Measurements from ENCODE around the gene FHAD1. TPM values are rescaled to one million over a fixed set of nuclear protein-coding genes. Genes with fewer than 3 reads are reported as not detected.

Gene FHAD1
- total RNA-seq, 1 experiment from 2014 or later, result 3.5 TPM

DNA sequence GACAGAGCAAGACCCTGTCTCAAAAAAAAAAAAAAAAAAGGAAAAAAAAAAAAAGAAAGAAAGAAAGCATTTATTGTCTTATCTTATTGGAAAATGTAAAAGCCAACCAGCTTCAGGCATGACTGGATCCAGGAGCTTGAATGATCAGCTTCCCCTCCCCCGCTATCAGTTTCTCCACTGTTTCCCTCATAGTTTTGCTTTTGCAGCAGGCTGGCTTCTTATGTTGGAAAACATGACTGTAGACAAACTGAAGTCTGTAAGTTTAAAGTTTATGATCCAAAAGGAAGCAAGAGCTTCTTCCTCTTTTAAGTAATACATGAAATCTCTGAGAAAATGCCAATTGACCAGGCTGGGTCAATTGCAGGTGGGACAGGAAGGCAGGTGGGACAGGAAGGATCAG lies 52.2 kb downstream of the FHAD1 start:
- no peaks in the 10 kb centered on the region for H3K9me2 ChIP-seq (ENCODE audit: insufficient read depth)
- H3K27me3 ChIP-seq (ENCODE audit: insufficient read depth, low read length), result no peaks in the 10 kb centered on the region
- H2AFZ ChIP-seq (ENCODE audit: low read depth, low read length, poor library complexity, severe bottlenecking), result no peak overlapping the region
- no peak overlapping the region for H3K4me3 ChIP-seq (replicated peaks in 1 of 2; ENCODE audit: low read depth in 1 of 2, low read length in 2 of 2)
- no peak overlapping the region for H3K27ac ChIP-seq (ENCODE audit: low read depth, low read length)
- H3K36me3 ChIP-seq (ENCODE audit: control insufficient read depth in 1 of 2, insufficient read depth in 2 of 2, low read length in 2 of 2), result no peaks in the 10 kb centered on the region
- ChIA-PET POLR2A (no interaction called here), RAD21 (ENCODE audit: low non-redundant PET in 1 of 2, low total read pairs in 2 of 2, uncharacterized antibody in 2 of 2, unreplicated experiment in 2 of 2) (no interaction called here), CTCF (interaction anchor here (0.7 kb wide), 1 partner anchor 107 kb away, joined by 3 read pairs; no protein-coding TSS in a partner anchor)
- no peaks in the 10 kb centered on the region for H4K20me1 ChIP-seq (ENCODE audit: insufficient read depth)
- TF ChIP-seq RAD21 (IDR thresholded peaks at IDR 0.05; ENCODE audit: low read depth) (no peak), ATF3 (IDR thresholded peaks at IDR 0.05) (no peak), SRF (IDR thresholded peaks at IDR 0.05; ENCODE audit: low read depth) (no peak), ELF1 (IDR thresholded peaks at IDR 0.05; ENCODE audit: borderline replicate concordance, low read depth) (no peak)
- TF ChIP-seq, protein P1, sequence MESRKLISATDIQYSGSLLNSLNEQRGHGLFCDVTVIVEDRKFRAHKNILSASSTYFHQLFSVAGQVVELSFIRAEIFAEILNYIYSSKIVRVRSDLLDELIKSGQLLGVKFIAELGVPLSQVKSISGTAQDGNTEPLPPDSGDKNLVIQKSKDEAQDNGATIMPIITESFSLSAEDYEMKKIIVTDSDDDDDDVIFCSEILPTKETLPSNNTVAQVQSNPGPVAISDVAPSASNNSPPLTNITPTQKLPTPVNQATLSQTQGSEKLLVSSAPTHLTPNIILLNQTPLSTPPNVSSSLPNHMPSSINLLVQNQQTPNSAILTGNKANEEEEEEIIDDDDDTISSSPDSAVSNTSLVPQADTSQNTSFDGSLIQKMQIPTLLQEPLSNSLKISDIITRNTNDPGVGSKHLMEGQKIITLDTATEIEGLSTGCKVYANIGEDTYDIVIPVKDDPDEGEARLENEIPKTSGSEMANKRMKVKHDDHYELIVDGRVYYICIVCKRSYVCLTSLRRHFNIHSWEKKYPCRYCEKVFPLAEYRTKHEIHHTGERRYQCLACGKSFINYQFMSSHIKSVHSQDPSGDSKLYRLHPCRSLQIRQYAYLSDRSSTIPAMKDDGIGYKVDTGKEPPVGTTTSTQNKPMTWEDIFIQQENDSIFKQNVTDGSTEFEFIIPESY (IDR thresholded peaks at IDR 0.05; ENCODE audit: extremely low read depth, insufficient replicate concordance, low read length), result no peak
- no peak overlapping the region for H3K4me2 ChIP-seq (ENCODE audit: low read length)
- peaks cover 0 to 9% of the 10 kb centered on the region in 2 experiments; a peak in 2 of 4 replicates for H3K4me1 ChIP-seq (ENCODE audit: control insufficient read depth in 1 of 2, insufficient read depth in 2 of 2, low read length in 2 of 2)
- H3K79me2 ChIP-seq (ENCODE audit: insufficient read depth, low read length), result no peaks in the 10 kb centered on the region
- ATAC-seq (no peak), DNase-seq (ENCODE audit: low read depth, low spot score) (no peak)
- H3K9ac ChIP-seq (ENCODE audit: low read length), result no peak overlapping the region
- intact Hi-C loops (cut with micrococcal nuclease), result no loop called here
- no peaks in the 10 kb centered on the region for H3K9me3 ChIP-seq (ENCODE audit: control insufficient read depth in 1 of 2, insufficient read depth in 1 of 2, low read depth in 1 of 2, low read length in 2 of 2)
- BruUV-seq (replicated peaks), result no TSS peak

GRCh38 chr1:15299806-15300205 lies 52.8 kb downstream of the FHAD1 start:
- no peak overlapping the region for H3K27ac ChIP-seq (ENCODE audit: low read depth, low read length)
- TF ChIP-seq, protein P1 (IDR thresholded peaks at IDR 0.05; ENCODE audit: extremely low read depth, insufficient replicate concordance, low read length), result no peak
- TF ChIP-seq ZFX (IDR thresholded peaks at IDR 0.05), result no peak
- TF ChIP-seq, protein P2, sequence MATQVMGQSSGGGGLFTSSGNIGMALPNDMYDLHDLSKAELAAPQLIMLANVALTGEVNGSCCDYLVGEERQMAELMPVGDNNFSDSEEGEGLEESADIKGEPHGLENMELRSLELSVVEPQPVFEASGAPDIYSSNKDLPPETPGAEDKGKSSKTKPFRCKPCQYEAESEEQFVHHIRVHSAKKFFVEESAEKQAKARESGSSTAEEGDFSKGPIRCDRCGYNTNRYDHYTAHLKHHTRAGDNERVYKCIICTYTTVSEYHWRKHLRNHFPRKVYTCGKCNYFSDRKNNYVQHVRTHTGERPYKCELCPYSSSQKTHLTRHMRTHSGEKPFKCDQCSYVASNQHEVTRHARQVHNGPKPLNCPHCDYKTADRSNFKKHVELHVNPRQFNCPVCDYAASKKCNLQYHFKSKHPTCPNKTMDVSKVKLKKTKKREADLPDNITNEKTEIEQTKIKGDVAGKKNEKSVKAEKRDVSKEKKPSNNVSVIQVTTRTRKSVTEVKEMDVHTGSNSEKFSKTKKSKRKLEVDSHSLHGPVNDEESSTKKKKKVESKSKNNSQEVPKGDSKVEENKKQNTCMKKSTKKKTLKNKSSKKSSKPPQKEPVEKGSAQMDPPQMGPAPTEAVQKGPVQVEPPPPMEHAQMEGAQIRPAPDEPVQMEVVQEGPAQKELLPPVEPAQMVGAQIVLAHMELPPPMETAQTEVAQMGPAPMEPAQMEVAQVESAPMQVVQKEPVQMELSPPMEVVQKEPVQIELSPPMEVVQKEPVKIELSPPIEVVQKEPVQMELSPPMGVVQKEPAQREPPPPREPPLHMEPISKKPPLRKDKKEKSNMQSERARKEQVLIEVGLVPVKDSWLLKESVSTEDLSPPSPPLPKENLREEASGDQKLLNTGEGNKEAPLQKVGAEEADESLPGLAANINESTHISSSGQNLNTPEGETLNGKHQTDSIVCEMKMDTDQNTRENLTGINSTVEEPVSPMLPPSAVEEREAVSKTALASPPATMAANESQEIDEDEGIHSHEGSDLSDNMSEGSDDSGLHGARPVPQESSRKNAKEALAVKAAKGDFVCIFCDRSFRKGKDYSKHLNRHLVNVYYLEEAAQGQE (IDR thresholded peaks at IDR 0.05; ENCODE audit: low read depth), result no peak
- no peak for TF ChIP-seq RAD21 (IDR thresholded peaks at IDR 0.05; ENCODE audit: low read depth)
- TF ChIP-seq TCF7L2 (IDR thresholded peaks at IDR 0.05; ENCODE audit: borderline replicate concordance, extremely low read depth, insufficient read depth, insufficient read length), result no peak
- TF ChIP-seq FOSL1 (IDR thresholded peaks at IDR 0.05; ENCODE audit: low read depth), result no peak
- TF ChIP-seq ATF3 (IDR thresholded peaks at IDR 0.05), result no peak
- no peak overlapping the region for H3K9ac ChIP-seq (ENCODE audit: low read length)
- ATAC-seq (no peak), DNase-seq (ENCODE audit: low read depth, low spot score) (no peak)
- no peaks in the 10 kb centered on the region for H4K20me1 ChIP-seq (ENCODE audit: insufficient read depth)
- H3K4me1 ChIP-seq (ENCODE audit: control insufficient read depth in 1 of 2, insufficient read depth in 2 of 2, low read length in 2 of 2), result peaks cover 0 to 14% of the 10 kb centered on the region in 2 experiments; a peak in 2 of 4 replicates
- no peaks in the 10 kb centered on the region for H3K36me3 ChIP-seq (ENCODE audit: control insufficient read depth in 1 of 2, insufficient read depth in 2 of 2, low read length in 2 of 2)
- no peaks in the 10 kb centered on the region for H3K79me2 ChIP-seq (ENCODE audit: insufficient read depth, low read length)
- ChIA-PET CTCF (no interaction called here), POLR2A (no interaction called here), RAD21 (ENCODE audit: low non-redundant PET in 1 of 2, low total read pairs in 2 of 2, uncharacterized antibody in 2 of 2, unreplicated experiment in 2 of 2) (no interaction called here)
- H2AFZ ChIP-seq (ENCODE audit: low read depth, low read length, poor library complexity, severe bottlenecking), result no peak overlapping the region
- H3K4me3 ChIP-seq (replicated peaks in 1 of 2; ENCODE audit: low read depth in 1 of 2, low read length in 2 of 2), result no peak overlapping the region
- H3K9me2 ChIP-seq (ENCODE audit: insufficient read depth), result no peaks in the 10 kb centered on the region
- no TSS peak for BruUV-seq (replicated peaks)
- intact Hi-C loops (cut with micrococcal nuclease), result loop anchor here (5.0 to 10.0 kb wide), 2 partner anchors 263 to 735 kb away; no protein-coding TSS in a partner anchor
- H3K4me2 ChIP-seq (ENCODE audit: low read length), result no peak overlapping the region
- no peaks in the 10 kb centered on the region for H3K27me3 ChIP-seq (ENCODE audit: insufficient read depth, low read length)
- H3K9me3 ChIP-seq (ENCODE audit: control insufficient read depth in 1 of 2, insufficient read depth in 1 of 2, low read depth in 1 of 2, low read length in 2 of 2), result no peaks in the 10 kb centered on the region

Data from HCT116 (cell line).